ENCODE results near the gene FAM53C.
A peak's percentile ranks its signal among the peaks of the same experiment; 100 is the strongest.

FAM53C gene

DNA sequence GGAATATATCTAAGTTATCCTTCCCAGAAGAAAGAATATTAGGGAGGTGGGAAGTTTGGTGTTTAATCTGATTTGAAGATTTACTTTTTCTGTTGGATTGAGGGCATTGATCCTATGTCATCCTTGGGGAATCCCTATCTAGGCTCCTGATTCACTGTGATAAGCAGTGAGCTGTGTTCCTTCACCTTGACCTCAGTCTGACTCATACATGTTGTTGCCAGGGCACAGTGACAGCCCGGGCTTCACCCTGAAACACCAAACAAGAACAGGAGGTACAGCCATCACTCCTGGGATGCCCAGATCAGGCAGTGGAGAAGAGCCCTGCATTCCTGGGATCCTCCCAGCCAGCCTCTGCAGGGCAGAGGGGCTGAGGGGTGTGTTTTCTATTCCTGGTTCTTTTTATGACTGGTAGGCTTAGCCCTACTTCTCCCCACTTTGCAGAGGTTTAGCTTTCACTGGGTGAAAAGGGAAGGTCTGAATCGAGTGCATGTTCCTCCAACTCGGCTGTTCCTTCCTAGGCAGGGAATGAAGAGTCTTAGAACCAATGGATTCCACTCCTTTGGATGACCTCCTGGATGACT, 3.1 kb upstream of the FAM53C start:
- Histone ChIP-seq H3K36me3 (ENCODE audit: control insufficient read depth in 1 of 2, insufficient read depth in 2 of 2, low read length in 2 of 2) (no peaks in the 10 kb centered on the region), H3K4me1 (ENCODE audit: control insufficient read depth in 1 of 2, insufficient read depth in 2 of 2, low read length in 2 of 2) (peaks cover 22 to 31% of the 10 kb centered on the region in 2 donors), H3K4me3 (ENCODE audit: low read depth in 1 of 2, low read length in 2 of 2) (no peak overlapping the region), H3K9ac (ENCODE audit: low read depth in 1 of 2, low read length in 2 of 2) (no peak overlapping the region), H3K27ac (ENCODE audit: low read depth, low read length) (no peak overlapping the region), H3K27me3 (ENCODE audit: control insufficient read depth in 1 of 2, insufficient read depth in 2 of 2, low read length in 2 of 2) (no peaks in the 10 kb centered on the region), H3K9me3 (ENCODE audit: control insufficient read depth in 1 of 2, low read length in 2 of 2) (no peaks in the 10 kb centered on the region)

DNA sequence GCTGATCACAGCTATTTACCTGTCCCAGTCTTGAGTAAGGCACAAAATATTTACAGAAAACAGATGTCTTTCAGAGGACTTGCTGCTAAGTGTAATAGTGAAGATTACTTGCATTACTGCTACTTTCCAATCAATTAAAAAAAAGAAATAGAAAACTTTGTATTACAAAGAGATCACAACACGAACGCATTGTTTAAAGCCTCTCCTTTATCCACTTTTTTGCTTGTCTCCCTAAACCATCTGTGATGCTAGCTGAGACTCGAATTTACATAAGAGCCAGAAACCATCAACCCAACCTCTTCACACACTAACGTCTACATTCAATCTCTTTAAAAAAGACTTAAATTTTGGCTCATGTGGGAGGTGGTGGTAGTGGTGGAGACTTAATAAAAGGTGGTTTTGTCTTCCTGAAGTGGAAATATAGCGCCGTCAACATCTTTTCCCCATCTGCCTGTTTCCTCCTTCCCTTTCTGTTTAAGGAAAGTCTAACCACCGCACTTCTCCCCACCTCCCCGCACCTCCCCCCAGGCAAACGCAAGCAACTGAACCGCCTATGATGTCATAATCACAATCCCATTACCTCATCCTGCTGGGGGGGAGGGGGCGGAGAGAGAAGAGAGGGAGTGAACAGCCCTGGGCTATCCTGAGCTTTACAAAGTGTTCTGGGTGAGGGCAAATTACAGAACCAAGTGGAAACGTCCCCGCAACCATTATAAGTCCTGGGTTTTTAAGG, 948 bp upstream of the FAM53C start:
- Histone ChIP-seq H3K4me1 (ENCODE audit: control insufficient read depth in 1 of 2, insufficient read depth in 2 of 2, low read length in 2 of 2) (peaks cover 22 to 23% of the 10 kb centered on the region in 2 donors), H3K4me3 (ENCODE audit: low read depth in 1 of 2, low read length in 2 of 2) (peak overlapping the region; percentile 86 to 88), H3K36me3 (ENCODE audit: control insufficient read depth in 1 of 2, insufficient read depth in 2 of 2, low read length in 2 of 2) (peaks cover 5 to 9% of the 10 kb centered on the region in 2 donors), H3K27ac (ENCODE audit: low read depth, low read length) (peak overlapping the region; percentile 92), H3K9ac (ENCODE audit: low read depth in 1 of 2, low read length in 2 of 2) (peak overlapping the region; percentile 76 to 83), H3K27me3 (ENCODE audit: control insufficient read depth in 1 of 2, insufficient read depth in 2 of 2, low read length in 2 of 2) (no peaks in the 10 kb centered on the region), H3K9me3 (ENCODE audit: control insufficient read depth in 1 of 2, low read length in 2 of 2) (no peaks in the 10 kb centered on the region)

DNA sequence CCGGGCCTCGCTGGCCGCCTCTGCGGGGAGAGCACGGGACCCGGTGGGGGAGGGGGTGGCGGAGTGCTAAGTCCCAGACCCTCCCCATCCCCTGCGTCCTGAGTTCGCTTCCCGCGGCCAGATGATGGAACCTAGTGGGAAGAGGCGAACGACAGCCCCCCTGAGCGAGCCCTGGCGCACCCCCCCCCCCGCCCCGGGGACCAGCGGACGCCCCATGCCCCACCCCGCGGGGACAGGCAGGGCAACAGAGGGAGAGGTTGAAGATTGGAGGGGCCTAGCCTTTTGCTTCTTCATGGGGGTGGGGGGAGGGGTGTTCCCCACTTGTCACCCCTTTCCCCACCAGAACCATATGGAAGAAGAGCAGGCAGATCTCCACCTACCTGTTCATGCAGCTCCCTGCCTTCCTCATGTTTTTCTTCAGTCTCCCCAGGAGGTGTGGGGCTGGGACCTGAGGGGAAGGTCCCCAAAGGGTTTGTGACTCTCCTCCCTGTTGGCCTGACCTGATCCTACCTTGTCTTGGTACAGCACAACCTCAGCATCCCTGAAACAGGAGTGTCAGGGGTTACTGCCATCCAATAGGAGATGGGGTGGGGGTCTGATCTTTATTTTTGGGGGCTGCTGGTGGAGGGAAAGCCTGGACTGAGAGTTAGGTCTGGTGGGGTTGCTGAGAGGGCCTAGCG, 485 bp downstream of the FAM53C start:
- Histone ChIP-seq H3K4me3 (ENCODE audit: low read depth in 1 of 2, low read length in 2 of 2) (peak overlapping the region; percentile 86 to 88), H3K36me3 (ENCODE audit: control insufficient read depth in 1 of 2, insufficient read depth in 2 of 2, low read length in 2 of 2) (peaks cover 7 to 11% of the 10 kb centered on the region in 2 donors), H3K4me1 (ENCODE audit: control insufficient read depth in 1 of 2, insufficient read depth in 2 of 2, low read length in 2 of 2) (peaks cover 16 to 23% of the 10 kb centered on the region in 2 donors), H3K9ac (ENCODE audit: low read depth in 1 of 2, low read length in 2 of 2) (peak overlapping the region; percentile 82 to 83), H3K9me3 (ENCODE audit: control insufficient read depth in 1 of 2, low read length in 2 of 2) (no peaks in the 10 kb centered on the region), H3K27me3 (ENCODE audit: control insufficient read depth in 1 of 2, insufficient read depth in 2 of 2, low read length in 2 of 2) (no peaks in the 10 kb centered on the region), H3K27ac (ENCODE audit: low read depth, low read length) (peak overlapping the region; percentile 92)

DNA sequence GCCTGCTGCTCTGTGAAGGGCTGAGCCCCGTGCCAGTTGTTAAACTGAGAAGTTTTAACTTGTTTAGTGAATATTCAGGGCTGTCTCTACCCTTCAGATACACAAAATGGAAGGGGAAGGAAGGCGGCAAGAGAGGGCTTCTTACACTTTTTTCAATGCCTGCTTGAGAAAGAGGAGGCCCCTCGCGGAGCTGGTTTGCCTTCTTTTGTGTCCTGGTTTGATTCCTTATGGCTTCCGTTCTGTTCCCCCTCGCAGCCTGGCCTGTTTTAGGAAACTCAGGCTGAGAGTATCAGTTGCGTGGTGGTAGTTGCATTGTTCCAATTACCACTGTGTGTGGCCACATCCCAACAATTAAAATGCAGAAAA, 1.0 kb downstream of the FAM53C start:
- Histone ChIP-seq H3K9ac (ENCODE audit: low read depth in 1 of 2, low read length in 2 of 2) (peak overlapping the region; percentile 82 to 83), H3K27me3 (ENCODE audit: control insufficient read depth in 1 of 2, insufficient read depth in 2 of 2, low read length in 2 of 2) (no peaks in the 10 kb centered on the region)

DNA sequence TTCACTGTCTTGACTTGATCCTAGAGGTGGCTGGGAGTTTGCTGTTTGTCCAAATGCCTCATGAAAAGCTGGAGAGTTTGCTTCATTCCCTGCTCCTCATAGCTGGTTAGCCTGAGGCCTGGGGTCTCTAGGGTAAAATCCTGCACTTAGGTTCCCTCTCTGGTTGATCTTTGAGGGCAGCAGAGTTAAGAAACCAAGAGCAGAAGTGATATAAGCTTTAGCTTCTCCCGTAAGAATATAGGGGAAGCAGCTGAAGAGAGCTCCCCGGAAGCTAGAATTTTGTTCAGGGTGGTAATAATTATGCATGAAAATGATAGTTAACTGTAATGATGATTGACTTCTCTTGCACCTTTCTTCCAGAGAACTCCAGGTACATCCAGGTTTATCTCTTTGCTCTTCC, 1.4 kb downstream of the FAM53C start:
- H3K36me3 ChIP-seq (ENCODE audit: control insufficient read depth in 1 of 2, insufficient read depth in 2 of 2, low read length in 2 of 2): peaks cover 10 to 20% of the 10 kb centered on the region in 2 donors
- peaks cover 16 to 23% of the 10 kb centered on the region in 2 donors for H3K4me1 ChIP-seq (ENCODE audit: control insufficient read depth in 1 of 2, insufficient read depth in 2 of 2, low read length in 2 of 2)
- H3K9me3 ChIP-seq (ENCODE audit: control insufficient read depth in 1 of 2, low read length in 2 of 2): no peaks in the 10 kb centered on the region
- H3K27me3 ChIP-seq (ENCODE audit: control insufficient read depth in 1 of 2, insufficient read depth in 2 of 2, low read length in 2 of 2): no peaks in the 10 kb centered on the region
- H3K4me3 ChIP-seq (ENCODE audit: low read depth in 1 of 2, low read length in 2 of 2): peak overlapping the region; percentile 86 to 88
- no peak overlapping the region for H3K27ac ChIP-seq (ENCODE audit: low read depth, low read length)
- peak overlapping the region; percentile 82 to 83 for H3K9ac ChIP-seq (ENCODE audit: low read depth in 1 of 2, low read length in 2 of 2)

More for the DNA sequence above, 1.0 kb downstream of the FAM53C start:
- Histone ChIP-seq H3K9me3 (ENCODE audit: control insufficient read depth in 1 of 2, low read length in 2 of 2) (no peaks in the 10 kb centered on the region), H3K27ac (ENCODE audit: low read depth, low read length) (no peak overlapping the region), H3K4me3 (ENCODE audit: low read depth in 1 of 2, low read length in 2 of 2) (peak overlapping the region; percentile 86 to 88), H3K36me3 (ENCODE audit: control insufficient read depth in 1 of 2, insufficient read depth in 2 of 2, low read length in 2 of 2) (peaks cover 10 to 16% of the 10 kb centered on the region in 2 donors), H3K4me1 (ENCODE audit: control insufficient read depth in 1 of 2, insufficient read depth in 2 of 2, low read length in 2 of 2) (peaks cover 16 to 23% of the 10 kb centered on the region in 2 donors)

DNA sequence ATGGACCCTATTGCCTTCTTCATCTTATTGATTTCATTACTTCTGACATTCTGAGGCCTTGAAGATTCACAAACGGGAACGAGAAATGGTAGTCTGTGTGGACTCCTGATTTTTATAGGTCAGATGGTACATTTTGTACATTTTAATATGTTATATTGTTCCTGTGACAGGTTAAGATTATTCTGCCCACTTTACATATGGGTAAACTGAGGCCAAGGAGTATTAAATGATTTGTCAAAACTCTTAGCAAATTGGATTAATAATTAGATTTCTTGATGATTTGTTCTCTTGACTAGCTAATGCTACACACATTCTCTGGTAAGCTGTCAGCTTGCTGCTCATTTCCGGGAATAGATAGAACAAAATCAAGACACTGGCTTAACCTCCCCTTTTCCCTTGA, 1.9 kb downstream of the FAM53C start:
- no peak overlapping the region for H3K27ac ChIP-seq (ENCODE audit: low read depth, low read length)
- peaks cover 16 to 23% of the 10 kb centered on the region in 2 donors for H3K4me1 ChIP-seq (ENCODE audit: control insufficient read depth in 1 of 2, insufficient read depth in 2 of 2, low read length in 2 of 2)
- no peak overlapping the region for H3K4me3 ChIP-seq (ENCODE audit: low read depth in 1 of 2, low read length in 2 of 2)
- H3K9me3 ChIP-seq (ENCODE audit: control insufficient read depth in 1 of 2, low read length in 2 of 2): no peaks in the 10 kb centered on the region
- H3K27me3 ChIP-seq (ENCODE audit: control insufficient read depth in 1 of 2, insufficient read depth in 2 of 2, low read length in 2 of 2): no peaks in the 10 kb centered on the region
- H3K9ac ChIP-seq (ENCODE audit: low read depth in 1 of 2, low read length in 2 of 2): peak overlapping the region in 1 of 2 donors; percentile 83
- peaks cover 10 to 26% of the 10 kb centered on the region in 2 donors for H3K36me3 ChIP-seq (ENCODE audit: control insufficient read depth in 1 of 2, insufficient read depth in 2 of 2, low read length in 2 of 2)

DNA sequence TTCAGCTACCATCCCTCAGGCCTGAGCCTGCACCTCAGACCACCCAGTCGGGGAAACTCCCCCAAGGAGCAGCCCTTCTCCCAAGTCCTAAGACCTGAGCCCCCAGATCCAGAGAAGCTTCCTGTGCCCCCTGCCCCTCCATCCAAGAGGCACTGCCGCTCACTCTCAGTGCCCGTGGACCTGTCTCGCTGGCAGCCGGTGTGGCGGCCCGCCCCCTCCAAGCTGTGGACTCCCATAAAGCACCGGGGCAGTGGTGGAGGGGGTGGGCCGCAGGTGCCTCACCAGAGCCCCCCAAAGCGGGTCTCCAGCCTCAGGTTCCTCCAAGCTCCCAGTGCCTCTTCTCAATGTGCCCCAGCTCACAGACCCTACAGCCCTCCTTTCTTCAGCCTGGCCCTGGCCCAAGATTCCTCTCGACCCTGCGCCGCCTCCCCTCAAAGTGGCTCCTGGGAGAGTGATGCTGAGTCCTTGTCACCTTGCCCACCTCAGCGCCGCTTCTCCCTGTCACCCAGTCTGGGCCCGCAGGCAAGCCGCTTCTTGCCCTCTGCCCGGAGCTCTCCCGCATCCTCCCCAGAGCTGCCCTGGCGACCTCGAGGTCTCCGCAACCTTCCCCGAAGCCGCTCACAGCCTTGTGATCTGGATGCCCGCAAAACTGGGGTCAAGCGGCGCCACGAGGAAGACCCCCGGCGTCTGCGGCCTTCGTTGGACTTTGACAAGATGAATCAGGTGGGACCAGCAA, 7.0 kb downstream of the FAM53C start:
- Histone ChIP-seq H3K36me3 (ENCODE audit: control insufficient read depth in 1 of 2, insufficient read depth in 2 of 2, low read length in 2 of 2) (peaks cover 32 to 63% of the 10 kb centered on the region in 2 donors), H3K27ac (ENCODE audit: low read depth, low read length) (no peak overlapping the region), H3K4me3 (ENCODE audit: low read depth in 1 of 2, low read length in 2 of 2) (no peak overlapping the region), H3K9me3 (ENCODE audit: control insufficient read depth in 1 of 2, low read length in 2 of 2) (no peaks in the 10 kb centered on the region), H3K4me1 (ENCODE audit: control insufficient read depth in 1 of 2, insufficient read depth in 2 of 2, low read length in 2 of 2) (peaks cover 0 to 8% of the 10 kb centered on the region in 2 donors), H3K9ac (ENCODE audit: low read depth in 1 of 2, low read length in 2 of 2) (no peak overlapping the region), H3K27me3 (ENCODE audit: control insufficient read depth in 1 of 2, insufficient read depth in 2 of 2, low read length in 2 of 2) (no peaks in the 10 kb centered on the region)

DNA sequence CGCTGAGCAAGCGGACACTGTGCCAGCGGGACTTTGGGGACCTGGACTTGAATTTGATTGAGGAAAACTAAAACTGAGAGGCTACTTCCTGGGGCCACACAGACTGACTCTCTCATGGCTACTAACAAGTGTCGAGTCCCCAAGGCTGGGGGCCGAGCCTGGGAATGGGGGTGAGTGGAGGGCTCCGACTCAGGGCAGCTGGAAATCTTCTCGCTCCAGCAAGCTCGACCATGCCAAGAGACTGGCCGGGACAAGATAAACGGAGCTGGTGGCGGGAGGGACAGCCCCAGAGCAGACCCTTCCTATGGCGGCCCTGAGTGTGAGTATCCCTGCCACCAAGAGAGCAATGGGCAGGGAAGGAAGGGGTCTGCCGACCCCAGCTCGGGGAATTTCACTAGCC, 8.8 kb downstream of the FAM53C start:
- Histone ChIP-seq H3K4me3 (ENCODE audit: low read depth in 1 of 2, low read length in 2 of 2) (no peak overlapping the region), H3K27me3 (ENCODE audit: control insufficient read depth in 1 of 2, insufficient read depth in 2 of 2, low read length in 2 of 2) (no peaks in the 10 kb centered on the region), H3K36me3 (ENCODE audit: control insufficient read depth in 1 of 2, insufficient read depth in 2 of 2, low read length in 2 of 2) (peaks cover 28 to 55% of the 10 kb centered on the region in 2 donors)

DNA sequence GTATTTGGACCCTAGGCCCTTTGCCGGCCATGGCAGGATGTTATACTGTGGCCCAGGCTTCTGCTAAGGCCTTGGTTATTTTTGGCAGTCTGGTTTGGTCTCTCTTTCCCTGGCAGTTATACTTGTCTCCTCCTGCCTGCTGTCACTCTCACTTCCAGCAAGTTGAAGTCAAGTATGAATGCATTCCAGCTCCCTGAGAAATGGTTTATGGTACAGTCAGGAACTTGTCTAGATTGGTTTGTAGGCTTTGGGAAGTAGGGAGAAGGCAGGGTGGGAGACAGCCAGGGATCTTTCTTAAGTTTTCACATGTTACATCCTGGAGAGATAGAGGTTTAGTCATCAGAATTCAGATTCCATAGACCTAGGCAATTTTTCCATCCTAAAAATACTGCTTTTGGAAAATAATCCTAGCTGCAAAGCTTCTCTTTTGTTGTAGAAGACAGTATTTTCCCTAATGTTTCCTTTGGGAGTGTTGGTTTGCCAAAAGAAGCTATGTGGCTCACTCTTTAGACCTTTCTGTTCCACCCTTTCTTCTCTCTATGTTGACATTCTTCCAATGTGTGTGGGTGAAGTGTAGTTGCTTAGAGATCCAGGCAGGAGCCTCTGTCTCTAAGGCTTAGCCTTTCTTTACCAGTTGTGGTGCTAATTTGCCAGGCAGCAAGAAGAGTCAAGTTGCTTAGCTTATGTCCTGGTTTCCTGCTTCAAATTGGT, 11.9 kb downstream of the FAM53C start:
- H3K4me1 ChIP-seq (ENCODE audit: control insufficient read depth in 1 of 2, insufficient read depth in 2 of 2, low read length in 2 of 2): peaks cover 11 to 13% of the 10 kb centered on the region in 2 donors
- H3K36me3 ChIP-seq (ENCODE audit: control insufficient read depth in 1 of 2, insufficient read depth in 2 of 2, low read length in 2 of 2): peaks cover 22 to 38% of the 10 kb centered on the region in 2 donors
- H3K9ac ChIP-seq (ENCODE audit: low read depth in 1 of 2, low read length in 2 of 2): no peak overlapping the region
- H3K4me3 ChIP-seq (ENCODE audit: low read depth in 1 of 2, low read length in 2 of 2): no peak overlapping the region
- H3K27ac ChIP-seq (ENCODE audit: low read depth, low read length): no peak overlapping the region
- H3K27me3 ChIP-seq (ENCODE audit: control insufficient read depth in 1 of 2, insufficient read depth in 2 of 2, low read length in 2 of 2): no peaks in the 10 kb centered on the region
- H3K9me3 ChIP-seq (ENCODE audit: control insufficient read depth in 1 of 2, low read length in 2 of 2): peaks cover 2 to 5% of the 10 kb centered on the region in 2 donors

More for the DNA sequence above, 8.8 kb downstream of the FAM53C start:
- Histone ChIP-seq H3K4me1 (ENCODE audit: control insufficient read depth in 1 of 2, insufficient read depth in 2 of 2, low read length in 2 of 2) (no peaks in the 10 kb centered on the region), H3K9ac (ENCODE audit: low read depth in 1 of 2, low read length in 2 of 2) (no peak overlapping the region), H3K9me3 (ENCODE audit: control insufficient read depth in 1 of 2, low read length in 2 of 2) (peaks cover 0 to 1% of the 10 kb centered on the region in 2 donors), H3K27ac (ENCODE audit: low read depth, low read length) (no peak overlapping the region)

All from duodenal mucosa (tissue), 2 donors.